ENCODE measurements around the gene USP48. TPM values are rescaled to one million over a fixed set of nuclear protein-coding genes. Genes with fewer than 3 reads are reported as not detected.
"Not testable (repeated sequence)": the region's sequence is repeated elsewhere in the genome, so short reads cannot be mapped to it uniquely, and the experiment has no call there.

Gene USP48
- total RNA-seq, 1 donor from 2014 or later = 28.4 TPM

DNA sequence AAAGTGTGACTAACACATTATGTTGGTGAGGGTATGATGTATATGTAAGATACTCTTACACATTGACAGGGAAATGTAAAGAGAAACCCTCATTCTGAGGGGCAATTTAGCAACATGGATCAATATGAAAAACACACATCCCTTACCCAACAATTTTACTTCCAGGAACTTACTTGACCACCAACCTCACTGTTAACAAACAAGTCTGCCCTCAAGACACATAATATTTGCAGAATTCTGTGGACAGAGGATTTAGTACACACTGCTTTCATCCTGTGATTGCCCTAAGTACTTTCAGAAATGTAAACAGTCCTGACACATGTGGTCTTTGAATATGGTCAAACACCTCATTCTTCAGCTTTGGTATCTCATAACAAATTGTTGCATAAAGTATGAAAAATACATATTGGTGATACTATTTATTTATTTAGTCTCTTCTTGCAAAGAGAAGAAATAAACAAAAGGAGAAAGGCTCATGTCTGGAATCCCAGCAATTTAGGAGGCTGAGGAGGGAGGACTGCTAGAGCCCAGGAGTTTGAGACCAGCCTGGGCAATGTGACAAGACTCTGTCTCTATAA, 6.9 kb downstream of the USP48 start:
- DNase-seq (ENCODE audit: low read depth) = no peak

GRCh38 chr1:21775550-21775914, 7.4 kb downstream of the USP48 start:
- no peak for DNase-seq (ENCODE audit: low read depth)

DNA sequence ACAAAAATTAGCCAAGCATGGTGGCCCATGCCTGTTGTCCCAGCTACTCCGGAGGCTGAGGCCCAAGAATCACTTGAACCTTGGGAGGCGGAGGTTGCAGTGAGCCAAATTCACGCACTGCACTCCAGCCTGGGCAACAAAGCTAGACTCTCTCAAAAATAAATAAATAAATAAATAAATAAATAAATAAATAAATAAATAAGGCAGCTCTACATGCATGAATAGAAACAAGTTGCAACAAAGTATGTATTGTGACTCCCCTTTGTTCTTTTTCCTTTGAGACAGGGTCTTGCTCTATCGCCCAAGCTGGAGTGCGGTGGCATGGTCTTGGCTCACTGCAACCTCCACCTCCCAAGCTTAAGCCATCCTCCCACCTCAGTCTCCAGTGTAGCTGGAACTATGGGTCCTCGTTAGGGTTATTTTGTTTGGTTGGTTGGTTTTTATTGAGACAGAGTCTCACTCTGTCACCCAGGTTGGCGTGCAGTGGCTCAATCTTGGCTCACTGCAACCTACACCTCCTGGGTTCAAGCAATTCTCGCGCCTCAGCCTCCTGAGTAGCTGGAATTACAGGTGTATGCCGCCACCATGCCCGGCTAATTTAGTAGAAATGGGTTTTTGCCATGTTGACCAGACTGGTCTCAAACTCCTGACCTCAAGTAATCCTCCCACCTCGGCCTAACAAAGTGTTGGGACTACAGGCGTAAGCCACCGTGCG, 8.0 kb downstream of the USP48 start:
- no peak for DNase-seq (ENCODE audit: low read depth)

- no peak for DNase-seq (ENCODE audit: low read depth)
Measured at GRCh38 chr1:21773585-21773984, 9.4 kb downstream of the USP48 start.

DNA sequence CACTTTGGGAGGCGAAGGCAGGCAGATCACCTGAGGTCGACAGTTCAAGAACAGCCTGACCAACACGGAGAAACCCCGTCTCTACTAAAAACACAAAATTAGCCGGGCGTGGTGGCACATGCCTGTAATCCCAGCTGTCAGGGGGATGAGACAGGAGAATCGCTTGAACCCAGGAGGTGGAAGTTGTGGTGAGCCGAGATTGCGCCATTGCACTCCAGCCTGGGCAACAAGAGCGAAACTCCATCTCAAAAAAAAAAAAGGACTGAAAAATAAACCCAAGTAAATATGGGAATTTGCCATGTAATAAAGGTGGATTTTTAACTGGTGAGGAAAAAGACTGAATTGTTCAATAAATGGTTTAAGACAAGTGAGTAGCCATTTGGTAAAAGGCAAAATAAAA, 11.3 kb downstream of the USP48 start:
- not testable (repeated sequence) for DNase-seq (ENCODE audit: low read depth)

GRCh38 chr1:21770602-21771001, 12.3 kb downstream of the USP48 start:
- DNase-seq (ENCODE audit: low read depth) = not testable (repeated sequence)

- no peak for DNase-seq (ENCODE audit: low read depth)
Measured at GRCh38 chr1:21770201-21770600, 12.7 kb downstream of the USP48 start.

DNA sequence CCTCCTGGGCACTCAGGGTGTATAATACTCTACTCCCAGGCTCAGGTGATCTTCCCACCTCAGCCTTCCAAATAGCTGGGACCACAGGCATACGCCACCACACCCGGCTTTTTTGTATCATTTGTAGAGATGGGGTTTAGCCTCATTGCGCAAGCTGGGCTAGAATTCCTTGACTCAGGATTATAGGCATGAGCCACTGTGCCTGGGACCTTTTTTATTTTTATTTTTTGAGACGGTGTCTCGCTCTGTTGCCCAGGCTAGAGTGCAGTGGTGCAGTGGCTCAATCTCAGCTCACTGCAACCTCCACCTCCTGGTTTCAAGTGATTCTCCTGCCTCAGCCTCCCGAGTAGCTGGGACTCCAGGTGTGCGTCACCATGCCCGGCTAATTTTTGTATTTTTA, 15.8 kb downstream of the USP48 start:
- not testable (repeated sequence) for DNase-seq (ENCODE audit: low read depth)

GRCh38 chr1:21766210-21766609, 16.7 kb downstream of the USP48 start:
- no peak for DNase-seq (ENCODE audit: low read depth)

- DNase-seq (ENCODE audit: low read depth) = peak; percentile 89
Measured at GRCh38 chr1:21764615-21765423, 18.1 kb downstream of the USP48 start.

GRCh38 chr1:21763694-21764419, 19.1 kb downstream of the USP48 start:
- DNase-seq (ENCODE audit: low read depth) = peak; percentile 59

DNA sequence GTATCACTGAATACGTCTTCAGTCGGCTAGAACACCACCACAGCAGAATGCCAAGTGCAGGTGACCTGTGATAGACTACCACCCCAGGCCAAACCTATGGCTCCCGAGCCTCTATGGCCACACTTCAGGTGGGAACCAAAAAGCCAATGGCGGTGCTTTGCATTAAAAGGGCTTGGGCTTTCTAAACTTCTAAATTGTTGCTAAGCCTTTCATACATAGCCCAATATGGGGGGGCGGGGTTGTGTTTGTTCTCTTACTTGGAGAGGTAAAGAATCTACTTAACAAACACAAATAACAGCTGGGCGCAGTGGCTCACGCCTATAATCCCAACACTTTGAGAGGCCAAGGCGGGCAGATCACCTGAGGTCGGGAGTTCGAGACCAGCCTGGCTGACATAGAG, 19.7 kb downstream of the USP48 start:
- DNase-seq (ENCODE audit: low read depth) = no peak

GRCh38 chr1:21762022-21762404, 20.9 kb downstream of the USP48 start:
- DNase-seq (ENCODE audit: low read depth) = no peak

DNA sequence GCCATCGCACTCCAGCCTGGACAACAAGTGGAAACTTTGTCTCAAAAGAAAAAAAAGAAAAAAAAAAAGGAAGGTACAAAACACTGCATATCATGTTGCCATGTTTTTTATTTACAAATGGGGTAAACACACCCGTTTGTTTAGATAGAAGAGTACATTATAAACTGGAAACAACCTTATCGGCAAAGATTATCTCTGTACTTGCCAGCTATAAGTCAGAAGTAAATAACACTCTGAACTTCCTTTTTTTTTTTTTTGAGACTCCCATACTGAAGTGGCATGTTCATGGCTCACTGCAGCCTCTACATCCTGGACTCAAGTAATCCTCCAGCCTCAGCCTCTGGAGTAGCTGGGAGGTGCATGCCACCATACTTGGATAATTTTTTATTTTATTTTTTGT, 21.9 kb downstream of the USP48 start:
- DNase-seq (ENCODE audit: low read depth) = no peak

DNA sequence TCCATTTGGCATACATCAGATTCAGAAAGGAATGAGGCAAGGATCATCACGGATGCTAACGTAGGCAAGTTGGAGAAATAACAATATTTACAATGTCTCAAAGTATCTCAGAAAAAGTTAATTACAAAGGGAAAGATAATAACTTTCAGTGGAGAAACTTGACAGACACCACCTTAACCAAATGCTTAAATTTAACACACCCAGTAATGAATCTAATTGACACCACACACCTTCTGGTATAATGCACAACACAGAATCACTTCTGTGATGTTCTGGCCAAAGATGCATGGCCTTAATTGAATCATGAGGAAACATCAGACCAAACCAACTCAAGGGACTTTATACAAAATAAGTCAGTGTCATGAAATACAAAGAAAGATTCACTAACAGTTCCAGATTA, 23.1 kb downstream of the USP48 start:
- DNase-seq (ENCODE audit: low read depth) = no peak

DNA sequence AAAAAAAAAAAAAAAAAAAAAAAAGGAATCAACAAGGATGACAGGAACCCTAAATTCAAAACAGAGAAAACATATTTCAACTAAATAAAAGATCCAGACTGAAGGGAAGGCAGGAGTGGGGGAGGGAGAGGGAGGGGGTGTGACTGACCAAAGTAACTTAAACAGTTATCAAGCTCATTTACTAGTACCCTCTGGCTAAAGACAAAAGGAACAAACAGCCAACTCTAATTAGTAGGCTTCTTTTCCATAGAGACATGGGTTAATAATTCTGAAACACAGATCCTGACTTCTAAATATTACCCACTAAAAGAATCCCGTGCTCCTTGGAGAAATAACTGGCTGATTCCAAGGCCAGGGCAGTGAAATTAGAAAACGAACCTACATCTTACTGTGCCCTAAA, 23.8 kb downstream of the USP48 start:
- no peak for DNase-seq (ENCODE audit: low read depth)

GRCh38 chr1:21758614-21759013, 24.3 kb downstream of the USP48 start:
- no peak for DNase-seq (ENCODE audit: low read depth)

GRCh38 chr1:21756393-21757089, 26.4 kb downstream of the USP48 start:
- DNase-seq (ENCODE audit: low read depth) = no peak

GRCh38 chr1:21755067-21755466, 27.9 kb downstream of the USP48 start:
- no peak for DNase-seq (ENCODE audit: low read depth)

GRCh38 chr1:21754583-21754982, 28.4 kb downstream of the USP48 start:
- DNase-seq (ENCODE audit: low read depth) = no peak

GRCh38 chr1:21752186-21752585, 30.8 kb downstream of the USP48 start:
- DNase-seq (ENCODE audit: low read depth) = peak; percentile 9
